NCI-H748 (cell line): ENCODE data around the gene TUBGCP6.
"Not testable (repeated sequence)": the region's sequence is repeated elsewhere in the genome, so short reads cannot be mapped to it uniquely, and the experiment has no call there.

ENCODE experiments used
- DNase-seq: peaks from one replicate; lab custom pipeline; 2025; ENCODE audit not compliant: unreplicated experiment; lab: John Stamatoyannopoulos, UW

TUBGCP6 gene

GRCh38 chr22:50215297-50216054 is 29.3 kb downstream of the TUBGCP6 start:
- no peak for DNase-seq

GRCh38 chr22:50213263-50213662 is 31.6 kb downstream of the TUBGCP6 start:
- DNase-seq = no peak

DNA sequence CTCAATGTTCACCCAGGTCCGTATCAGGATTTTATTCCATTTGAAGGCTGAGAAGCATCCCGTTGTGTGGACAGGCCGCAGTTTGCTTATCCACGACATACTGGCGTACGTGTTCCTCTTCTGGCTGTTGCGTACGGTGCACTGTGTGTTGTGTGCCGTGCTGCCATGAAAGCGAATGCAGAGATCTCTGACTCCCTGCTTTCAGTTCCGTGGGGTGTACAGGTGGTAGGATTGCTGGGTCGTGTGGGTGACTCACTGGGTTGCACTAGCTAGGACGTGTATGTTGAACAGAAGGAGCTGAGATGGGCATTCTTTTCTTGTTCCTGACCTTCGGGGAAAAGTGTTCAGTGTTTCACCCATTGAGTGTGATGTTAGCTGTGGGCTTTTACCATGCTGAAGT is 33.7 kb downstream of the TUBGCP6 start:
- DNase-seq = no peak

GRCh38 chr22:50210378-50211139 is 34.3 kb downstream of the TUBGCP6 start:
- no peak for DNase-seq

DNA sequence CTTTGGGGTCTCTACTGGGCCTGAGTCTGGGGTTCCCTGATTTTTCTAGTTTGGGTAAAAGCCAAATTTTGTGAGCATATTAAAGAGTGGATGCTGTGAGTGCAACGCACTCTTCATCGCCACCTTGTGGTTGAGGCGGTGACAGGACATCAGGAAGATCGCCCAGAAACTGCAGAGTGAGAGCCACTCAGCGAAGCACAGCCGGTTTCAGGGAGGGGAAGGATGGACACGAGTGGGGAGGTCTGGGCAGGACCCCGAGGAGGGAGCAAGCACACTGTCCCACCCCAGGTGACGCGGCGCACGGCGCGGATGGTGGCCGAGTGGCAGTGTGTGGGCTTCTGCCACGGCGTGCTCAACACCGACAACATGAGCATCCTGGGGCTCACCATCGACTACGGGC is 34.9 kb downstream of the TUBGCP6 start:
- peak; percentile 51 for DNase-seq

- DNase-seq = no peak
Measured at GRCh38 chr22:50208939-50209892, 35.6 kb downstream of the TUBGCP6 start.

- no peak for DNase-seq
Measured at GRCh38 chr22:50208430-50208938, 36.3 kb downstream of the TUBGCP6 start.

GRCh38 chr22:50207383-50208140 is 37.3 kb downstream of the TUBGCP6 start:
- no peak for DNase-seq

DNA sequence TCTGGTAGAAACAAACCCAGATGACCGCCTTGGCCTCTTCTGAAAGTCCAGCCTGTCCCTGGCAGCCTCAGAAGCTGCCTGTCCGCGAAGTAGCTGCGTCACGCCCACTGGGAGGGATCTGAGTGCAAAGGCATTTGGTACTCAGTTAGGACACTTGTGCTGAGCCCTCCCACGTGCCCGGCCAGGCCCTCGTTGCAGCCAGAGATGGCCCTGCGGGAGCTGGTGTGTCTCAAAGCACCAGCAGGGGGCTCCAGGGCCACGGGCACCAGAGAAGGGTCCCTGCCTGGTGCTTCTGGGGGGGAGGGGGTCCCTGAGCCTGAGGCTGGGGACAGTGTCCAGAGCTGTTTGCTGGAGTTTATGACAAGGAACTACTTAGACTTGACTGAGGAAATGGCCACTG is 38.2 kb downstream of the TUBGCP6 start:
- no peak for DNase-seq

- DNase-seq = no peak
Measured at GRCh38 chr22:50205781-50206569, 38.8 kb downstream of the TUBGCP6 start.

DNA sequence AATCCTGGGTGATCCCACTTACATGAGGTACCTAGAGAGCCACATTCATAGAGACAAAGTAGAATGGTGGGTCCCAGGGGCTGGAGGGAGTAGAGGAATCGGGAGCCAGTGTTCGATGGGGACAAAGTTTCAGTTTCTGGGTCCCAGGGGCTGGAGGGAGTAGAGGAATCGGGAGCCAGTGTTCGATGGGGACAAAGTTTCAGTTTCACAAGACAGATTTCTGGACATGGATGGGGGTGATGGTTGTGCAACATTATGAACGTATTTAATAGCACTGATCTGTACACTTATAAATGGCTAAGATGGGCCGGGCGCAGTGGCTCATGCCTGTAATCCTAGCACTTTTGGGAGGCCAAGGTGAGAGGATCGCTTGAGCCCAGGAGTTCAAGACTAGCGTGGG is 39.8 kb downstream of the TUBGCP6 start:
- not testable (repeated sequence) for DNase-seq

DNA sequence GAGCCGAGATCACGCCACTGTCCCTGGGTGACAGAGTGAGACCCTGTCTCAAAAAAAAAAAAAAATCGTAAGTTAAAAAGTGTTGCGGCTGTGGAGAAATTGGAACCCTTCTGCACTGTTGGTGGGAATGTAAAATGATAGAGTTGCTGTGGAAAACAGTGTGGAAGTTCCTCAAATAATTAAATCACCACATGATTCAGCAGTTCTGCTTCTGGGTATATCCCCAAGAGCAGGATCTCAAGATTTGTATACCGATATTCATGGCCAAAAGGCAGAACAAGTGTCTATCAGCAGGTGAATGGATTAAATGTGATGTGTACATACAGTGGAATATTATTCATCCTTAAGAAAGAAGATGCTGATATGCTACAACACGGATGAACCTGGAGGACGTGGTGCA is 40.3 kb downstream of the TUBGCP6 start:
- no peak for DNase-seq

DNA sequence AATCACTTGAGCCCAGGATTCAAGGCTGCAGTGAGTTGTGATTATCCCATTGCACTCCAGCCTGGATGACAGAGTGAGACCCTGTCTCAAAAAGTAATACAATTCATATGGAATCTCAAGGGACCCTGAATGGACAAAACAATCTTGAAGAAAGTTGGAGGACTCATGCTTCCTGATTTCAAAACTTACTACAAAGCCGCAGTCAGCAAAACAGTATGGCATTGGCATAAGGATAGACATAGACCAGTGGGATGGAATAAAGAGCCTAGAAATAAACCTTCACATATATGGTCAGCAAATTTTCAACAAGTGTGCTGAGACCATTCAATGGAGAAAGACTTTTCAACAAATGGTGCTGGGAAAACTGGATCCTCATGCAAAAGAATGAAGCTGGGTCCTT is 41.5 kb downstream of the TUBGCP6 start:
- DNase-seq = no peak

- DNase-seq = peak; percentile 49
Measured at GRCh38 chr22:50202130-50202666, 42.6 kb downstream of the TUBGCP6 start.

- peak; percentile 63 for DNase-seq
Measured at GRCh38 chr22:50201191-50202129, 43.4 kb downstream of the TUBGCP6 start.

DNA sequence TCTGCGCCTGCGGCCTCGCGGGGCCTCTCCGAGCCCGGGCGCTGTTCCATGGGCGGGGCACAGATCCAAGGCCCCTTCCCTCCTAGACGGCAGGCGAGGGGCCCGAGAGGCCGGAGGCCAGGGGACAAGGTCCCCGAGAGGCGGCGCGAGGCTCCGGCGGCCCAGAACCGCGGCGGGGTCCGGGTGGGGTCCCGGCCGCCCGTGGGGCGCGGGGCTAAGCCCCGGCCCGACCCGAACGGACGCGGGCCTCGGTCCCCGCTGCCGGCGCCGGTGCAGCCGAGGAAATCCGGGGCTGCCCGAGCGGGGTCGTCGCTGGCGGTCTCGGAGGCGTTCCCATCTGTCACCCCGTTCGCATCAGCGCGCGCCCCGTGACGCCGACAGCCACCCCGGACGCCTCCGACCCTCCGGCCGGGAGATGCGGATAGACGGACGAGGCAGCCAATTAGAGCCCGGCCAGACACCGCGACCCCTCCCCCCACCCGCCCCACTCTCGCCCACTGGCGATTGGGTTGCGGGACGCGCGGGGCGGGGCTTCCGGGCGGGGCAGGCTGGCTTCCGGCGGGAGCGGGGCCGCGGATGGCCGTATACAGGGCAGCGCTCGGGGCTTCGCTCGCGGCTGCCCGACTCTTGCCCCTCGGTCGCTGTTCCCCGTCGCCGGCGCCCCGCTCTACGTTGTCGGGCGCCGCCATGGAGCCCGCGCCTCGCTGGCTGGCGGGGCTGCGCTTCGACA is 44.2 kb downstream of the TUBGCP6 start, which contains the start of gene SELENOO:
Gene SELENOO (plus strand): TSS at position 551 of the 730 bp plus-strand sequence. CDS start 26 bp downstream, at position 577.
- DNase-seq = peak; percentile 89

DNA sequence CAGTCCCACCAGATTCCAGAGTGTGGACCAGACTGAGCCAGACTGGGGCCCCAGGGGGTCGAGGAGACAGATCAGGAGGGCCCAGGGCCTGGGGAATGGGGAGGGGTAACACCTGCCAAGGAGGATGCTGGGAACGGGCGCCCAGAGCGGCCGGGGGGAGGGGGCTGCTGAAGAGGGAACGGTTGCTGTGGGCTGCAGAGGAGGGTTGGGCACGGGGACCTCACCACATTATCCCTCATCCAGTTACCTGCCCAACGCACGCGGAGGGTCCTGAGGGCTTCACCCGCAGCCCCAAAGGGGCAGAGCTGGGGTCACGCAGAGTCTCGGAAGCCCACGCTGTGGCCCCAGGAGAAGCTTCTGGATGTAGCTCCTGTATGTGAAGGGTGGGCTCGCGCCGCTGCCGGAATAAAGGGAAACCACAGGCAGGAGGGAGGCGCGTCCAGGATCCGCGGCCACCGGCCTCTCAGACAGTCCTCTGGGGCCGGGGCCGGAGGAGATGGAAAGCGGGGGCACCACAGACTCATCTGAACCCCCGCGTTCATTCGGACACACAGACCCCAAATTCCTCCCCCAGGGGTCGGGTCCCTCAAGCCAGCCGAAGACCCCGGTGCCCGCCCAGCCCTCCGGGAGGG is 44.9 kb downstream of the TUBGCP6 start:
- peak; percentile 53 for DNase-seq
